GM23248 (cell line): ENCODE data around the gene FAM131C. TPM values are rescaled to one million over a fixed set of nuclear protein-coding genes. Genes with fewer than 3 reads are reported as not detected.
A peak's percentile ranks its signal among the peaks of the same experiment; 100 is the strongest.
"Not testable (repeated sequence)": the region's sequence is repeated elsewhere in the genome, so short reads cannot be mapped to it uniquely, and the experiment has no call there.

Experiments used
- DNase-seq: peaks from one replicate; pipeline ENCODE4 v3.0.0-alpha.2; 2015
- H2AFZ ChIP-seq: fragments of 200-600 bp; sonication (generic); 2 replicates; pipeline ENCODE4 v1.6.1; 2016; ENCODE audit warnings: antibody characterized with exemption
- H3F3A ChIP-seq: fragments of 200-600 bp; sonication (generic); 2 replicates; pipeline ENCODE4 v1.6.1; 2016; ENCODE audit warnings: mild to moderate bottlenecking, antibody characterized with exemption, mixed run types; ENCODE audit not compliant: insufficient read depth
- H3K27ac ChIP-seq: fragments of 200-600 bp; sonication (generic); 2 replicates; pipeline ENCODE4 v1.5.1; 2016; ENCODE audit warnings: mild to moderate bottlenecking
- H3K27me3 ChIP-seq: fragments of 200-600 bp; sonication (generic); replicated peaks from 2 replicates; pipeline ENCODE4 v1.6.1; 2016; ENCODE audit warnings: mild to moderate bottlenecking; ENCODE audit not compliant: insufficient read depth
- H3K36me3 ChIP-seq: fragments of 200-600 bp; sonication (generic); 2 replicates; pipeline ENCODE4 v1.6.1; 2016; ENCODE audit warnings: low read depth, mild to moderate bottlenecking
- H3K4me1 ChIP-seq: fragments of 200-600 bp; sonication (generic); 2 replicates; pipeline ENCODE4 v1.6.1; 2016; ENCODE audit warnings: mild to moderate bottlenecking; ENCODE audit not compliant: insufficient read depth
- H3K4me2 ChIP-seq: fragments of 200-600 bp; sonication (generic); one replicate; pipeline ENCODE4 v1.6.1; 2016; ENCODE audit warnings: mild to moderate bottlenecking; ENCODE audit not compliant: unreplicated experiment
- H3K4me3 ChIP-seq: fragments of 200-600 bp; sonication (generic); 2 replicates; pipeline ENCODE4 v1.5.1; 2016; ENCODE audit warnings: mild to moderate bottlenecking
- H3K79me2 ChIP-seq: fragments of 200-600 bp; sonication (generic); 2 replicates; pipeline ENCODE4 v1.6.1; 2016; ENCODE audit warnings: mild to moderate bottlenecking; ENCODE audit not compliant: insufficient read depth
- H3K9ac ChIP-seq: fragments of 200-600 bp; sonication (generic); 2 replicates; pipeline ENCODE4 v1.6.1; 2016; ENCODE audit warnings: mild to moderate bottlenecking
- H3K9me2 ChIP-seq: fragments of 200-600 bp; sonication (generic); 2 replicates; pipeline ENCODE4 v1.6.1; 2016; ENCODE audit warnings: mixed run types, mild to moderate bottlenecking, moderate library complexity; ENCODE audit not compliant: insufficient read depth
- H3K9me3 ChIP-seq: fragments of 200-600 bp; sonication (generic); one replicate; pipeline ENCODE4 v1.6.1; 2017; ENCODE audit warnings: low read depth
- H4K20me1 ChIP-seq: fragments of 200-600 bp; sonication (generic); 2 replicates; pipeline ENCODE4 v1.6.0; 2016; ENCODE audit not compliant: insufficient read depth
- EZH2 ChIP-seq: fragments of 200-600 bp; sonication (generic); IDR thresholded peaks from 2 replicates; pipeline ENCODE4 v1.6.1; 2018; ENCODE audit warnings: antibody characterized with exemption, mild to moderate bottlenecking; ENCODE audit not compliant: insufficient read depth, poor library complexity, severe bottlenecking
- EZH2phosphoT487 ChIP-seq: fragments of 200-600 bp; sonication (generic); IDR thresholded peaks from 2 replicates; pipeline ENCODE4 v1.6.1; 2018; ENCODE audit warnings: antibody characterized with exemption, moderate library complexity, mild to moderate bottlenecking, low read depth; ENCODE audit not compliant: insufficient read depth
- WGBS, 2 experiments: methylation state at CpG; one replicate each; pipeline ENCODE4 v1.1.6; 2015 to 2017; ENCODE audit warnings: low lambda C conversion rate in 2 of 2, low coverage in 1 of 2; ENCODE audit errors: missing lambda C conversion rate in 2 of 2; 5-methylcytosine and 5-hydroxymethylcytosine counted together
- in situ Hi-C: fragments of 300-500 bp; cut with MboI; formaldehyde crosslinking; loops from 2 replicates; pipeline ENCODE4 v1.15.0; 2020
- polyA plus RNA-seq: library from polyadenylated mRNA; unstranded; fragments of >200 nt; fragmentation: Nextera tagmentation; extraction: Ambion mirVana; gene quantifications from 2 replicates; pipeline ENCODE4 v1.2.1, GENCODE V29; 2016
- total RNA-seq: library from RNA; depleted of rRNA; stranded (reverse); fragments of >200 nt; shearing (Covaris generic); gene quantifications from 2 replicates; pipeline ENCODE4 v1.2.3, GENCODE V29; 2014

Gene FAM131C
- total and polyA plus RNA-seq, 2 experiments from 2014 or later, result 0.97 to 1.3 TPM

DNA sequence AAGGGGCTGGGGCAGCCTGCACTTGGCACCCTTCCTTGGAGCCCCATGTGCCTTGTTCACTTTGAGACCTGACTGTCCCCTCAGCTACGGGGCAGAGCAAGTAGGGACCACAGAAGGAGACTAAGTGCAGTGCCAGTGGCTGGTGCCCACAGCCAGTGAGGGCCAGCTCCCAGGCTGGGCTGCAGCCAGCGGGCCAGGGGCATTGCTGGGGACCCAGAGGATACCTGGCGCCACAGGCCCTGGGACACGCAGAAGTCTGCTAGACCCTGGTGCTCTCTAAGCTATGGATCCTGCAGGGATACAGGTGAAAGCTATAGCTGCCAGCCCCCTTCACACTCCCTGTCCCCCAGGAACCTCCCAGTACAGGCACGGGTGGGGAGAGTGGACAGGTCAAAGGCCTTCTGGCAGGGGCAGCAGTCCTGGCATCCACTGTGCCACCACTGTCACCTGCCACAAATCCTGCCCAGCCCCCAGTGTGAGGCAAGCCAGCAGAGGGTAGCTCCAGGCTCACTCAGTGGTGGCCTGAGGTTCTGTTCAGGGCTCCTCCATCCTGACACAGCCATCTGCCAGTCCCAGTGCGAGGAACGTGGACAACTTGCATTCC is 50.3 kb downstream of the FAM131C start:
- Histone ChIP-seq H4K20me1 (no peaks in the 10 kb centered on the region), H3K27me3 (no peaks in the 10 kb centered on the region), H3K4me3 (no peak overlapping the region), H3K4me1 (peaks cover 23% of the 10 kb centered on the region), H3K9ac (no peak overlapping the region), H3K27ac (no peak overlapping the region), H3K36me3 (no peaks in the 10 kb centered on the region), H3K9me2 (no peaks in the 10 kb centered on the region), H2AFZ (no peak overlapping the region), H3K79me2 (no peaks in the 10 kb centered on the region), H3K4me2 (no peak overlapping the region), H3K9me3 (no peaks in the 10 kb centered on the region), H3F3A (peaks cover 11% of the 10 kb centered on the region)
- 75 to 91% methylated on average over 6 to 7 of the region's 7 CpGs for WGBS, 2 experiments
- TF ChIP-seq EZH2 (no peak), EZH2phosphoT487 (no peak)
- no peak for DNase-seq
- in situ Hi-C loops, result no loop called here

DNA sequence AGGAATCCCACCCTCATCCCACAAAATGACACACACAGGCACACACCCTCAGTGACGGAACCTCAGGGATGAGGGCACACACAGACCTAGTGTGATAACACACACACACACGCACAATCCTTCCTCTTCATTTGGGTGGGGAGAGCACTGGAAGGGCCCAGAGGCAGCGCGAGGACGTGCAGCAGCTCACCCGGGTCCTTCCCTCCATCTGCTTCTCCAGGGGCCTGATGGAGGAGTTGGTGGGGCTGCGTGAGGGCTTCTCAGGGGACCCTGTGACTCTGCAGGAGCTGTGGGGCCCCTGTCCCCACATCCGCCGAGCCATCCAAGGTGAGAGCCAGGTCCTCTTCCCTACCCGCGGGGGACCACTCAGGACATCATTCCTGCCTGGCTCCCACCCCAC is 51.1 kb downstream of the FAM131C start:
- no peaks in the 10 kb centered on the region for H3K36me3 ChIP-seq
- H3K9me3 ChIP-seq, result no peaks in the 10 kb centered on the region
- no peaks in the 10 kb centered on the region for H3K9me2 ChIP-seq
- H3K79me2 ChIP-seq, result no peaks in the 10 kb centered on the region
- H3K4me1 ChIP-seq, result peaks cover 31% of the 10 kb centered on the region
- H4K20me1 ChIP-seq, result no peaks in the 10 kb centered on the region
- no peak for DNase-seq
- H3K27ac ChIP-seq, result no peak overlapping the region
- H3K9ac ChIP-seq, result no peak overlapping the region
- in situ Hi-C loops, result no loop called here
- H3F3A ChIP-seq, result peaks cover 12% of the 10 kb centered on the region
- WGBS, 2 experiments, result 83 to 88% methylated on average over 11 of the region's 11 CpGs
- TF ChIP-seq EZH2phosphoT487 (no peak), EZH2 (no peak)
- H3K27me3 ChIP-seq, result no peaks in the 10 kb centered on the region
- no peak overlapping the region for H2AFZ ChIP-seq
- no peak overlapping the region for H3K4me3 ChIP-seq
- H3K4me2 ChIP-seq, result no peak overlapping the region

DNA sequence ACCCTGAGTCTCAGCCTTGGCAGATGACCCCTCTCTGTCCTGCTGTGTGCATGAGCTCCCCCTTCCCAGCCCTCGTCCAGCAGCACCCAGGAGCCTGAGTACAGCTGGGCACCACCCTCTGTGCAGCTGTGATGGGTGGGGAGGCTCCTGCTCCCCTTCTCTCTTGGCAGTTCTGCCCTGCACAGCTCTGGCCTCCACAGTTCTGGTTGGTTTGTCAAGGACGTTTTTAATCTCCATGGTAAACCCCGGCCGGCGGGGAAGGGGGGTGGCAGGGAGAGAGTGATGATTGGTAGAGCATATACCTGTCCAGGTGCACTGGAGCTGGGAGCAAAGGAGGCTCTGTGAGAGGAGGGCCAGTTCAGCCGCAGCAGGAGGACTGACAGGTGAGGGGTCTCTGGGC is 51.8 kb downstream of the FAM131C start, which contains the start of gene CLCNKA:
Gene CLCNKA (plus strand): TSS at position 356 of the 400 bp plus-strand sequence. CDS start 584 bp downstream, outside the sequence.
- Histone ChIP-seq H3K36me3 (no peaks in the 10 kb centered on the region), H2AFZ (no peak within 1 kb of the TSS), H3K9me2 (no peaks in the 10 kb centered on the region), H3K27me3 (no peaks in the 10 kb centered on the region), H3K27ac (no peak within 1 kb of the TSS), H3K9me3 (no peaks in the 10 kb centered on the region), H3K4me1 (peaks cover 37% of the 10 kb centered on the region), H4K20me1 (no peaks in the 10 kb centered on the region), H3K4me3 (no peak within 1 kb of the TSS), H3K9ac (no peak within 1 kb of the TSS), H3K79me2 (no peaks in the 10 kb centered on the region), H3F3A (peaks cover 12% of the 10 kb centered on the region), H3K4me2 (no peak within 1 kb of the TSS)
- 65 to 68% methylated on average over 6 of the region's 6 CpGs for WGBS, 2 experiments
- in situ Hi-C loops, result no loop called here
- no peak for DNase-seq
- TF ChIP-seq EZH2 (no peak), EZH2phosphoT487 (no peak)

DNA sequence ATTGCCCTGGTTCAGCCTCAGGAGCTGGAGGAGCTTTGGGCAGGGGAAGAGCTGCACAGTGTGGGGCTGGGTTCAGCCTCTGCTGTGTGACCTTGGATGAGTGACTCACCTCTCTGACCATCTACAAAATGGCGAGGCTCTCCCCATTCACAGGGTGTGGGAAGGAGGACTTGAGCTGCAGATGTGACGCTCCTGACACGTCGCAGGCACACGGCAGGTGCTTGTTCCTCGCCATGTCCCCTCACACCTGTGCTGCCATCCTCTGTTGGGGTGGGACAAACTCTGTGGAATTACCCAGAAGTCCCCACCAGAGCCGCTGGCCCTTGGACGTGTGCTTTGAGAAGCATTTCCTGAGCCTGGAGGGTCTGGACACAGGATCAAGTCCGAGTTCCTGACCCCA is 52.6 kb downstream of the FAM131C start:
- H3K27ac ChIP-seq, H3K4me3 ChIP-seq, H3K9me2 ChIP-seq, DNase-seq, H2AFZ ChIP-seq, H3K36me3 ChIP-seq, H3K27me3 ChIP-seq, H3K79me2 ChIP-seq, H3K9me3 ChIP-seq, H3K9ac ChIP-seq, in situ Hi-C loops, H4K20me1 ChIP-seq, H3K4me2 ChIP-seq: not testable (repeated sequence)
- H3F3A ChIP-seq, result peaks cover 12% of the 10 kb centered on the region
- WGBS, 2 experiments, result 82% methylated on average over 9 of the region's 9 CpGs
- peaks cover 43% of the 10 kb centered on the region for H3K4me1 ChIP-seq

GRCh38 chr1:16020325-16020724 is 53.1 kb downstream of the FAM131C start:
- Histone ChIP-seq H3K27ac (peak overlapping the region; percentile 82), H3F3A (peaks cover 12% of the 10 kb centered on the region), H3K9me2 (no peaks in the 10 kb centered on the region), H3K9me3 (no peaks in the 10 kb centered on the region), H3K79me2 (no peaks in the 10 kb centered on the region), H2AFZ (no peak overlapping the region), H3K9ac (peak overlapping the region; percentile 59), H3K4me2 (peak overlapping the region; percentile 45), H4K20me1 (no peaks in the 10 kb centered on the region), H3K4me3 (no peak overlapping the region), H3K4me1 (peaks cover 43% of the 10 kb centered on the region), H3K36me3 (no peaks in the 10 kb centered on the region), H3K27me3 (no peaks in the 10 kb centered on the region)
- in situ Hi-C loops, result no loop called here
- WGBS, 2 experiments, result 72 to 85% methylated on average over 6 of the region's 6 CpGs
- TF ChIP-seq EZH2, result no peak
- TF ChIP-seq EZH2phosphoT487, result no peak
- DNase-seq, result no peak
